Cardiac muscle cell (in vitro differentiated cells and primary cell): ENCODE results near the gene LARGE1. TPM values are rescaled to one million over a fixed set of nuclear protein-coding genes. Genes with fewer than 3 reads are reported as not detected.

Source experiments
- DNase-seq, 2 donors: peaks; one replicate each; pipeline versions ENCODE4 v3.0.0 to v3.0.0-alpha.2; 2010 to 2017; ENCODE audit warnings: low read depth in 1 of 2, low spot score in 1 of 2
- H3K27ac ChIP-seq: fragments of 200-600 bp; sonication (generic); 2 replicates; pipeline ENCODE4 v1.5.1; 2016
- H3K27me3 ChIP-seq: fragments of 200-600 bp; sonication (generic); 2 replicates; pipeline ENCODE4 v1.6.0; 2016; ENCODE audit warnings: control low read depth
- H3K36me3 ChIP-seq: fragments of 200-600 bp; sonication (generic); 2 replicates; pipeline ENCODE4 v1.5.1; 2016; ENCODE audit warnings: control low read depth
- H3K4me1 ChIP-seq: fragments of 200-600 bp; sonication (generic); 2 replicates; pipeline ENCODE4 v1.8.1; 2017; ENCODE audit warnings: low read depth, mild to moderate bottlenecking, mixed run types
- H3K4me3 ChIP-seq: fragments of 200-600 bp; sonication (generic); 2 replicates; pipeline ENCODE4 v1.5.1; 2016; ENCODE audit warnings: mild to moderate bottlenecking
- H3K9me3 ChIP-seq: fragments of 200-600 bp; sonication (generic); 2 replicates; pipeline ENCODE4 v1.5.1; 2017; ENCODE audit warnings: low read depth, mild to moderate bottlenecking, control low read depth
- CTCF ChIP-seq: IDR thresholded peaks from 2 replicates; pipeline ENCODE4 v1.5.1; 2012; ENCODE audit warnings: low read depth, mild to moderate bottlenecking, low read length
- polyA plus RNA-seq: library from polyadenylated mRNA; unstranded; fragments of >200 nt; fragmentation: Nextera tagmentation; extraction: Ambion mirVana; gene quantifications from 2 replicates; pipeline ENCODE4 v1.2.1, GENCODE V29; 2016
- total RNA-seq: library from RNA; depleted of rRNA; stranded (reverse); fragments of >200 nt; gene quantifications from 2 replicates; pipeline ENCODE4 v1.2.3, GENCODE V29; 2016

Gene LARGE1
- total and polyA plus RNA-seq, 2 experiments from 2014 or later: 18.4 to 34.3 TPM

GRCh38 chr22:33792832-33793231, 127.4 kb downstream of the LARGE1 start:
- peak overlapping the region; percentile 41 for H3K27ac ChIP-seq
- H3K36me3 ChIP-seq: no peaks in the 10 kb centered on the region
- TF ChIP-seq CTCF: no peak
- no peaks in the 10 kb centered on the region for H3K27me3 ChIP-seq
- H3K9me3 ChIP-seq: no peaks in the 10 kb centered on the region
- no peak overlapping the region for H3K4me3 ChIP-seq
- DNase-seq: no peak
- peaks cover 18% of the 10 kb centered on the region for H3K4me1 ChIP-seq

- DNase-seq: no peak
- no peaks in the 10 kb centered on the region for H3K27me3 ChIP-seq
- no peak for TF ChIP-seq CTCF
- no peak overlapping the region for H3K4me3 ChIP-seq
- H3K27ac ChIP-seq: no peak overlapping the region
- H3K9me3 ChIP-seq: no peaks in the 10 kb centered on the region
- peaks cover 18% of the 10 kb centered on the region for H3K4me1 ChIP-seq
- no peaks in the 10 kb centered on the region for H3K36me3 ChIP-seq
Observed at GRCh38 chr22:33789690-33790253, 130.5 kb downstream of the LARGE1 start.

GRCh38 chr22:33788927-33789326, 131.3 kb downstream of the LARGE1 start:
- Histone ChIP-seq H3K9me3 (no peaks in the 10 kb centered on the region), H3K36me3 (no peaks in the 10 kb centered on the region), H3K27me3 (no peaks in the 10 kb centered on the region), H3K4me3 (no peak overlapping the region), H3K27ac (no peak overlapping the region), H3K4me1 (peaks cover 15% of the 10 kb centered on the region)
- no peak for DNase-seq
- no peak for TF ChIP-seq CTCF

- TF ChIP-seq CTCF: no peak
- Histone ChIP-seq H3K36me3 (no peaks in the 10 kb centered on the region), H3K27me3 (no peaks in the 10 kb centered on the region), H3K4me3 (no peak overlapping the region), H3K4me1 (peaks cover 4% of the 10 kb centered on the region), H3K9me3 (no peaks in the 10 kb centered on the region), H3K27ac (no peak overlapping the region)
- DNase-seq: no peak
Observed at GRCh38 chr22:33787645-33788456, 132.4 kb downstream of the LARGE1 start.

- Histone ChIP-seq H3K27ac (no peak overlapping the region), H3K36me3 (no peaks in the 10 kb centered on the region), H3K4me1 (peaks cover 9% of the 10 kb centered on the region), H3K9me3 (no peaks in the 10 kb centered on the region), H3K4me3 (no peak overlapping the region), H3K27me3 (no peaks in the 10 kb centered on the region)
- no peak for TF ChIP-seq CTCF
- DNase-seq: no peak
Observed at GRCh38 chr22:33786149-33786548, 134.1 kb downstream of the LARGE1 start.
